IMR-90 (cell line): ENCODE measurements around the gene EGFR. TPM values are rescaled to one million over a fixed set of nuclear protein-coding genes. Genes with fewer than 3 reads are reported as not detected.

Source experiments
- ATAC-seq: fragments of 200-7000 bp; cut with Tn5 transposase; 2 replicates; pipeline ENCODE4 v1.9.1; 2020; ENCODE audit warnings: low read depth, mild to moderate bottlenecking, moderate library complexity
- BruUV-seq: library from RNA; stranded (reverse); fragments of 400-500 nt; replicated peaks from 2 replicates; lab custom pipeline; 2021; lab: Mats Ljungman, UMichigan
- CTCF ChIA-PET: fragments of 300-600 bp; formaldehyde crosslinking; extraction: SDS; loops from one replicate; lab custom pipeline; 2021; ENCODE audit warnings: antibody characterized with exemption; lab: Yijun Ruan, JAX
- POLR2A ChIA-PET: fragments of 300-600 bp; sonication (Branson Sonifier 250); formaldehyde crosslinking; loops from one replicate; lab custom pipeline; 2022; ENCODE audit warnings: antibody characterized with exemption; ENCODE audit not compliant: unreplicated experiment; lab: Charles Lee
- DNase-seq: peaks from one replicate; pipeline ENCODE4 v3.0.0; 2013
- H2AFZ ChIP-seq: replicated peaks from 2 replicates; pipeline ENCODE3; 2013; ENCODE audit warnings: low read length, mild to moderate bottlenecking; ENCODE audit not compliant: poor library complexity
- H2AK5ac ChIP-seq: 2 replicates; pipeline ENCODE4 v1.6.1; 2013; ENCODE audit warnings: low read depth, low read length, inconsistent platforms
- H2AK9ac ChIP-seq: replicated peaks from 2 replicates; pipeline ENCODE3; 2013; ENCODE audit warnings: mild to moderate bottlenecking, low read depth, low read length, moderate library complexity; ENCODE audit not compliant: poor library complexity
- H2BK120ac ChIP-seq: 2 replicates; pipeline ENCODE4 v1.6.1; 2013; ENCODE audit warnings: low read depth, low read length, inconsistent platforms
- H2BK15ac ChIP-seq: 3 replicates; pipeline ENCODE4 v1.6.1; 2013; ENCODE audit warnings: low read depth, low read length, inconsistent platforms
- H2BK20ac ChIP-seq: 2 replicates; pipeline ENCODE4 v1.6.1; 2013; ENCODE audit warnings: low read depth, mild to moderate bottlenecking, inconsistent platforms, low read length, moderate library complexity
- H2BK5ac ChIP-seq: 2 replicates; pipeline ENCODE4 v1.6.1; 2013; ENCODE audit warnings: mild to moderate bottlenecking, low read depth, low read length, inconsistent platforms; ENCODE audit not compliant: poor library complexity, severe bottlenecking
- H3K14ac ChIP-seq: replicated peaks from 2 replicates; pipeline ENCODE4 v1.6.1; 2013; ENCODE audit warnings: low read depth, low read length, inconsistent platforms
- H3K18ac ChIP-seq: 2 replicates; pipeline ENCODE4 v1.6.1; 2013; ENCODE audit warnings: low read depth, low read length, control low read depth
- H3K23ac ChIP-seq: 2 replicates; pipeline ENCODE4 v1.6.1; 2013; ENCODE audit warnings: low read depth, low read length, inconsistent platforms
- H3K27ac ChIP-seq: 2 replicates; pipeline ENCODE4 v1.5.1; 2013; ENCODE audit warnings: mild to moderate bottlenecking, control low read depth, low read length; ENCODE audit not compliant: insufficient read depth
- H3K27me3 ChIP-seq: 2 replicates; pipeline ENCODE4 v1.6.1; 2013; ENCODE audit warnings: low read length; ENCODE audit not compliant: control insufficient read depth, insufficient read depth
- H3K36me3 ChIP-seq: 2 replicates; pipeline ENCODE4 v1.6.1; 2013; ENCODE audit warnings: low read length, mixed read lengths; ENCODE audit not compliant: control insufficient read depth, insufficient read depth
- H3K4ac ChIP-seq: 2 replicates; pipeline ENCODE4 v1.6.1; 2013; ENCODE audit warnings: low read depth, low read length, inconsistent platforms
- H3K4me1 ChIP-seq: 2 replicates; pipeline ENCODE4 v1.6.1; 2013; ENCODE audit warnings: low read length, mixed read lengths; ENCODE audit not compliant: control insufficient read depth, insufficient read depth
- H3K4me2 ChIP-seq: 2 replicates; pipeline ENCODE4 v1.6.1; 2013; ENCODE audit warnings: low read depth, mild to moderate bottlenecking, control low read depth, low read length, moderate library complexity
- H3K4me3 ChIP-seq: 2 replicates; pipeline ENCODE4 v1.5.1; 2013; ENCODE audit warnings: low read depth, mild to moderate bottlenecking, control low read depth, low read length, moderate library complexity; ENCODE audit not compliant: insufficient read depth
- H3K56ac ChIP-seq: 2 replicates; pipeline ENCODE4 v1.6.1; 2013; ENCODE audit warnings: low read length, inconsistent platforms; ENCODE audit not compliant: insufficient read depth; ENCODE audit errors: extremely low read depth
- H3K79me1 ChIP-seq, 2 experiments: 2 replicates each; pipeline ENCODE4 v1.6.1; 2013; ENCODE audit warnings: low read length in 2 of 2, inconsistent platforms in 1 of 2, low read depth in 1 of 2
- H3K9ac ChIP-seq: 2 replicates; pipeline ENCODE4 v1.6.1; 2013; ENCODE audit warnings: low read depth, low read length, control low read depth
- H3K9me1 ChIP-seq: 2 replicates; pipeline ENCODE4 v1.6.1; 2013; ENCODE audit warnings: low read length, inconsistent platforms; ENCODE audit not compliant: insufficient read depth
- H3K9me3 ChIP-seq: 2 replicates; pipeline ENCODE4 v1.6.1; 2013; ENCODE audit warnings: low read length; ENCODE audit not compliant: control insufficient read depth, insufficient read depth
- H4K20me1 ChIP-seq: 2 replicates; pipeline ENCODE4 v1.6.1; 2013; ENCODE audit warnings: low read length, inconsistent platforms; ENCODE audit not compliant: insufficient read depth
- H4K5ac ChIP-seq: 2 replicates; pipeline ENCODE4 v1.6.1; 2013; ENCODE audit warnings: mild to moderate bottlenecking, low read depth, low read length, control low read depth
- H4K8ac ChIP-seq, 2 experiments: 2 replicates each; pipeline ENCODE4 v1.6.1; 2013; ENCODE audit warnings: low read depth in 2 of 2, low read length in 2 of 2, control low read depth in 1 of 2, inconsistent platforms in 1 of 2
- H4K91ac ChIP-seq: 2 replicates; pipeline ENCODE4 v1.6.1; 2013; ENCODE audit warnings: low read depth, low read length, inconsistent platforms; ENCODE audit not compliant: insufficient read depth
- BHLHE40 ChIP-seq: fragments of 150-350 bp; IDR thresholded peaks from 2 replicates; pipeline ENCODE4 v1.6.1; 2016; ENCODE audit warnings: mild to moderate bottlenecking, low read depth, low read length
- MAFK ChIP-seq: IDR thresholded peaks from 2 replicates; pipeline ENCODE4 v1.6.1; 2012; ENCODE audit warnings: low read depth, low read length, improper control_type of control experiment
- MXI1 ChIP-seq: IDR thresholded peaks from 2 replicates; pipeline ENCODE4 v1.6.1; 2012; ENCODE audit warnings: low read depth, mild to moderate bottlenecking, low read length, moderate library complexity, borderline replicate concordance
- NFE2L2 ChIP-seq: fragments of 150-350 bp; IDR thresholded peaks from 2 replicates; pipeline ENCODE4 v1.6.1; 2016; ENCODE audit warnings: low read depth, mild to moderate bottlenecking, low read length
- RAD21 ChIP-seq: IDR thresholded peaks from 2 replicates; pipeline ENCODE4 v1.6.1; 2012; ENCODE audit warnings: low read length, improper control_type of control experiment
- WGBS, 2 experiments: methylation state at CpG; one replicate each; pipeline versions ENCODE4 v1.1.5 to v1.1.7; 2013; ENCODE audit warnings: missing lambda C conversion rate in 2 of 2; ENCODE audit not compliant: insufficient read length in 1 of 2; ENCODE audit errors: extremely low coverage in 2 of 2; 5-methylcytosine and 5-hydroxymethylcytosine counted together
- dilution Hi-C: fragments of 300-500 bp; cut with HindIII; formaldehyde crosslinking; loops from one replicate; pipeline ENCODE4 v1.14.3; 2018; ENCODE audit warnings: low sequenced_read_pairs; ENCODE audit not compliant: unreplicated experiment
- in situ Hi-C: fragments of 300-500 bp; cut with MboI; formaldehyde crosslinking; loops from 3 replicates; pipeline ENCODE4 v1.14.3; 2019; ENCODE audit warnings: low sequenced_read_pairs, inconsistent platforms, mixed read lengths
- intact Hi-C: fragments of 100-400 bp; cut with micrococcal nuclease; formaldehyde crosslinking; loops from 2 replicates; pipeline ENCODE4 v1.10.0; 2022
- polyA plus RNA-seq, 3 experiments: library from polyadenylated mRNA; depleted of rRNA; stranded (reverse); fragments of >200 nt; gene quantifications; 2 replicates each; pipeline ENCODE4 v1.2.3, GENCODE V29; 2012; ENCODE audit warnings: low replicate concordance in 1 of 3
- total RNA-seq: library from RNA; depleted of rRNA; stranded (reverse); fragments of >200 nt; gene quantifications from 2 replicates; pipeline ENCODE4 v1.2.3, GENCODE V29; 2012
- TF ChIP-seq, protein P1 (sequence below): fragments of 150-350 bp; IDR thresholded peaks from 2 replicates; pipeline ENCODE4 v1.6.1; 2017; ENCODE audit warnings: mild to moderate bottlenecking, antibody characterized with exemption, low read length, low read depth
- TF ChIP-seq, protein P2 (sequence below): fragments of 150-350 bp; IDR thresholded peaks from 2 replicates; pipeline ENCODE4 v1.6.1; 2016; ENCODE audit warnings: low read depth, mild to moderate bottlenecking, low read length, moderate library complexity, borderline replicate concordance

The EGFR gene
- total and polyA plus RNA-seq, 2 of the 4 experiments (the other 2 are of a cell fraction), result 36.9 to 60.4 TPM

DNA sequence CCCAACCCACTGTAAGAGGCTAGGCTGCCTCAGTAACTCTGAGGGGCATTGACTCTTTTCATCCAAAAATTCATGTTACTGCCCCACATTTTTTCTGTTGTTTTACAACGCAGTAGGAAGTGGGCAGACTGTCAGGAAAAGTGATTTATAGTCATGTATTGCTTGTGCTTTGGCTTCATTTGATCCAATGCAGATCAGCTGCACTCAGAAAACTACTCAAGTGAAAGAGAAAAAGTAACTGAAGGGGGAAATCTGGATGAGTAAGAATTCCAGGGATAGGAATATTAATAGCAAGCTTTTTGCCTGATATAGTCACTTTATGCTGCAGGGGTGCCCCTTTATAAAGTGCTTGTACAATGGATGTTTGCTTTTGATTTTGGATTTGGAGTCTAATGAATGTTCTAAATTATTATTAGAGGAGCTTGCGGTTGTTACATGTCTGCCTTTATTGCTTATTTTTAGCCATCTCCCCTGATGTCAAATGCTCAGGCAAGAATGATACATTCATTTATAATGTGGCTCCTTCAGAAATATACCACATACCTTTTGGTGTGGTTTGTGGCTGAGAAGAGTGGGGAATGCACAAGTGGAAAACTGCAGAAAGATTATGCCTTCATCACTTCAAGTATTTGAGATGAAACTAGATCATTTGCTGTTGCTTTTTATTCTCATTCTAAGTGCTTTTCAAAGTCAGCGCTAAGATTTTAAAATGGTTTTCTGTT, 86.1 kb downstream of the EGFR start:
- H3K9me3 ChIP-seq, result no peaks in the 10 kb centered on the region
- dilution Hi-C loops, result no loop called here
- POLR2A ChIA-PET, result no interaction called here
- H3K4me2 ChIP-seq, result no peak overlapping the region
- peaks cover 38% of the 10 kb centered on the region for H3K4me1 ChIP-seq
- CTCF ChIA-PET, result no interaction called here
- no peak overlapping the region for H2BK5ac ChIP-seq
- no peak overlapping the region for H3K56ac ChIP-seq
- no peak overlapping the region for H2AFZ ChIP-seq
- H4K8ac ChIP-seq, result 0 out of 4 replicates have a peak overlapping the region, but pooled peaks of 1 of the 2 experiments have one; percentile 4
- ATAC-seq (no peak), DNase-seq (no peak)
- H3K18ac ChIP-seq, result no peak overlapping the region
- H3K14ac ChIP-seq, result peak overlapping the region; percentile 39
- no peak for TF ChIP-seq MAFK
- TF ChIP-seq, protein P1, sequence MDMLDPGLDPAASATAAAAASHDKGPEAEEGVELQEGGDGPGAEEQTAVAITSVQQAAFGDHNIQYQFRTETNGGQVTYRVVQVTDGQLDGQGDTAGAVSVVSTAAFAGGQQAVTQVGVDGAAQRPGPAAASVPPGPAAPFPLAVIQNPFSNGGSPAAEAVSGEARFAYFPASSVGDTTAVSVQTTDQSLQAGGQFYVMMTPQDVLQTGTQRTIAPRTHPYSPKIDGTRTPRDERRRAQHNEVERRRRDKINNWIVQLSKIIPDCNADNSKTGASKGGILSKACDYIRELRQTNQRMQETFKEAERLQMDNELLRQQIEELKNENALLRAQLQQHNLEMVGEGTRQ, result no peak
- TF ChIP-seq BHLHE40, result no peak
- TF ChIP-seq MXI1, result no peak
- TF ChIP-seq NFE2L2, result no peak
- TF ChIP-seq, protein P2, sequence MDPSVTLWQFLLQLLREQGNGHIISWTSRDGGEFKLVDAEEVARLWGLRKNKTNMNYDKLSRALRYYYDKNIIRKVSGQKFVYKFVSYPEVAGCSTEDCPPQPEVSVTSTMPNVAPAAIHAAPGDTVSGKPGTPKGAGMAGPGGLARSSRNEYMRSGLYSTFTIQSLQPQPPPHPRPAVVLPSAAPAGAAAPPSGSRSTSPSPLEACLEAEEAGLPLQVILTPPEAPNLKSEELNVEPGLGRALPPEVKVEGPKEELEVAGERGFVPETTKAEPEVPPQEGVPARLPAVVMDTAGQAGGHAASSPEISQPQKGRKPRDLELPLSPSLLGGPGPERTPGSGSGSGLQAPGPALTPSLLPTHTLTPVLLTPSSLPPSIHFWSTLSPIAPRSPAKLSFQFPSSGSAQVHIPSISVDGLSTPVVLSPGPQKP, result no peak
- no peak for TF ChIP-seq RAD21
- intact Hi-C loops, result no loop called here
- H3K23ac ChIP-seq, result peak overlapping the region; percentile 54
- no peak overlapping the region for H2AK9ac ChIP-seq
- BruUV-seq, result no TSS peak
- H3K27me3 ChIP-seq, result no peaks in the 10 kb centered on the region
- H3K4ac ChIP-seq, result no peak overlapping the region
- H4K20me1 ChIP-seq, result peaks cover 50% of the 10 kb centered on the region
- peaks cover 2% of the 10 kb centered on the region; the same call in 1 of the 2 replicates for H3K36me3 ChIP-seq
- no peak overlapping the region for H4K5ac ChIP-seq
- H2BK120ac ChIP-seq, result 0 out of 2 replicates have a peak overlapping the region, but pooled peaks have one; percentile 1
- in situ Hi-C loops, result no loop called here
- H2BK20ac ChIP-seq, result no peak overlapping the region
- no peak overlapping the region; the same call in 1 of the 2 replicates for H4K91ac ChIP-seq
- peaks cover 52 to 87% of the 10 kb centered on the region in 2 experiments for H3K79me1 ChIP-seq
- no peak overlapping the region for H3K9ac ChIP-seq
- peak overlapping the region; percentile 0; the same call in 1 of the 2 replicates for H2AK5ac ChIP-seq
- no peak overlapping the region for H2BK15ac ChIP-seq
- peaks cover 43% of the 10 kb centered on the region for H3K9me1 ChIP-seq
- no peak overlapping the region for H3K27ac ChIP-seq
- H3K4me3 ChIP-seq, result no peak overlapping the region
- no CpG with 5 or more reads among the region's 3 CpGs for WGBS, 2 experiments
